Activated T-helper 1 cell treated with Interleukin-2 at 50 U/mL for 16 hours (primary cell): ENCODE results near the gene DPEP3.
A peak's percentile ranks its signal among the peaks of the same experiment; 100 is the strongest.
"Not testable (repeated sequence)": the region's sequence is repeated elsewhere in the genome, so short reads cannot be mapped to it uniquely, and the experiment has no call there.

Source experiments
- DNase-seq: peaks from one replicate; pipeline ENCODE4 v3.0.0-alpha.2; 2020; ENCODE audit warnings: low read depth

The DPEP3 gene

DNA sequence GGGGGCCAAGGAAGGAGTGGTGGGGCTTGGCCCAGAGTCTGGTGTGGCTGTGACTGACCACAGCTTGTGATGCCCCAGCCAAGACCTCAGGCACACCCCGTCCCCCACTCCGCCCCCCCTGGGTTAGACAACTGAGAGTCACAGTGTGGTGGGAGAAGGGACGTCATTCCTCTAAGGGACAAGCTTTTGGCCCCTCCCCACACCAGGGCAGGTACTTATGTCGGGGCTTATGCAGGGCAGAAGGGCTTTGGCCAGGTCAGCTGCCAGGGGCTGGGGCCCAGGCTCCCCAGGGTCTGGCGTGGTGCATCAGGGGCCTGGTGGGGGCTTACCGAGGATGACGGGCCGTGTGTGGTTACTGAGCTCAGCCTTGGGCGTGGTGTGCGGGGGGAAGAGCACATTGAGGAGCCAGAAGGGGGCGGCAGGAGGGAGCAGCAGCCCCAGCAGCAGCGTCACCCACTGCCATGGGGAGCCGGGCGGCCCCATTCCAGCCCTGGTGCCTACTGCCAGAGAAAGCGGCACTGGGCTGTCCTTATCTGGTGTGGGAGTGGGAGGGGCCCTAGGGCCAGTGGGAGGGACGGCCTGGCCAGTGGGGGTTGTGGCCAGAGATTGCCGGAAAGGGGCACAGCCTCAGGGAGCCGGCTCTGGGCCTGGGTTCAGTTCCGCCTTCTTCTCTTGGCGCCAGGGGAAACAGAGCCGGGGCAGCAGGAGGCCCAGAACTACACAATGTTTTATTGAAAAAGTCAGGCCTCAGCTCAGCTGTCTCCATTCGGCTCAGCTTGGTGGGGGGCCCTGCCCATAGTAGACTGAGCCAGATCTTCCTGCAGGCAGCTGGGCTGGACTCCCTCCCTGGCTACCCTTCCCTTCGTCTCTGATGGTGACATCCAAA, 36.4 kb downstream of the DPEP3 start, which contains the start of gene LCAT:
Gene LCAT (minus strand): TSS at position 502 of the 886 bp plus-strand sequence. CDS start 19 bp downstream, at position 483.
- DNase-seq, result no peak

DNA sequence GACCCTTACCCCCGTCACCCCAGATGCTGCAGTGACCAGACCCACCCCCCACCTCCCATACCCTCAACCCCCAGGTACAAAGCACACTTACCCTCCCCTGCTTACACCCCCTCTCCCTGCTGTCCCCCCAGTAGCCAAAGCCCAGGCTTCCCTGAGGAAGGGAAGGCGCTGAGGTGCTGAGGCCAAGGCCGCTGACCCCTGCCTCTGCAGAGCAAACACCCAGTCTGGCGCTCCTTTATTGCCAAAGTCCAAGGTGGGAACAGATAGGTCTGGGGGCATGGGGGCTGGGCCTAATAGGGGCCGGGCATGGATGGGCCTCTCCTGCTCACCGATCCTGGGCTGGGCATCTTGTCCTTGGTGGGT, 37.1 kb downstream of the DPEP3 start:
- no peak for DNase-seq

DNA sequence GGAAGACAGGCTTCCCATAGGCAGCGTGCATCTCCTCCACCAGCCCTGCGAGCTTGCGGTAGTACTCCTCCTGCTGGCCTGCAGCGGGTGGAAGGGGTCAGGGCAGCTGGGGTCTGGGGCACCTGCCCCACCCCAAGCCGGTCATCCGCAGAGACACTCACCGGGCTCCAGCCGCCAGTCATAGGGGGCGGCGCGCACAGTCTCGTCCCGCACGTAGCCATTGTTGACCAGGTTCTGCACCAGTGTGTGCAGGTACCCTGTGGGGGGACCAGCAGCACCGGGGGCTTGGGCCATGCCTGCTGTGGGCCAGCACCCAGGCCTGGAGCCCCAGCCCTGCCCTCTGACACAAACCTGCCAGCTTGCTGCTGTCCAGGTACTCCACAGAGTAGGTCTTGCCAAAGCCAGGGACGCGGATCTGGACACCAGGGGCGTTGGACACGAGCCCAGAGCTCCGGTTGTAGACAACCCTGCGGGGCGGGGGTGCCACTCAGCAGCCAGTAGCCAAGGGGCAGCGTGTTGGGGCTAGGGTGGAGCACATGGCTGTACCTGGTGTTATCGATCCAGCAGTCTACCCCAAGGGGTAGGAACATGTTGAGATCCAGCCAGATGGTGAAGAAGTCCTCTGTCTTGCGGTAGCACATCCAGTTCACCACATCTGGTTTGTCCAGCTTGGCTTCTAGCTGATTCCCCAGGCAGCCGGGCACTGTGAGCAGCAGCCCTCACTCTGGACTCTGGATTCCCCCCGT, 37.6 kb downstream of the DPEP3 start:
- DNase-seq, result no peak

DNA sequence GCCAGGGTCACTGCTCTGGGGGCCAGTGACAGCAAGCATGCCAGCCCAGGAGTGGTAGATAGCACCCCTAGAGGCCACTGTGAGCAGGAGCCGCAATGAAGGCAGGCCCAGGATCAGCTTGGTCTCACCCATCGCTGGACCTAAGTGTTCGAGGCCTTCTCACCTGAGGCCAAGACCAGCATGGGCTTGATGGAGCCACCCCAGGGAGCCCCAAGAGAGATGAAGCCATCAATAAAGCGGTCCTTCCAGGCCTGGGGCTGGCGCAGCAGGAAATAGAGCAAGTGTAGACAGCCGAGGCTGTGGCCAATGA, 38.1 kb downstream of the DPEP3 start:
- no peak for DNase-seq

DNA sequence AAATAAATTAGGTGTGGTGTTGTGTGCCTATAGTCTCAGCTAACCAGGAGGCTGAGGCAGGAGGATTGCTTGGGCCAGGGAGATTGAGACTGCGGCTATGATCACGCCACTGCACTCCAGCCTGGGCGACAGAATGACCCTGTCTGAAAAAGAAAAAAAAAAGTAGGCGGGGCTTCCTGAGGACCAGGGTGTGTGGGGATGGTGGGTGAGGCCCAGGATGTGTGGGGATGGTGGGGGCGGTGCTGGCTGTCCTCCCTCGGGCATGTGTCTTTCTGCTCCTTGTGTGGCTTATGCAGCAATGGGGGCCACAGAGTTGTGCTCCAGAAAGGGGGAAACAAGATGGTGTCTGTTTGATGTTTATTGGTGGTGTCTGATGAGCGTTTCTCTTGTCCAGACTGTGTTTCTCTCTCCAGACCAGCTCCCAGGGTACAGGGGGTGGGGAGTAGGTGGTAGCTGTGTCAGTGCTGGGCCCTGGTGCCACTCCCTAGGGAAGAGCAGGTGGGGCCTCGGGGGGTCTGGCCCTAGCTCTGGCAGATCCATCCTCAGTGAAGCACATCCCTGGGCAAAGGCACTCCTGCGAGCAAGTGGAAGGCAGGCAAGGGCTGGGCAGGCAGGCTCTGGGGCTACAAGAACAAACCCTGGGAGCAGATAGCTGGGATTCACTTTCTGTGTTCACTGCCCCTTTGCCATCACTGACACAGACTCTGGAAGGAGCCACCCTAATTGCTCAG, 38.7 kb downstream of the DPEP3 start:
- no peak for DNase-seq

DNA sequence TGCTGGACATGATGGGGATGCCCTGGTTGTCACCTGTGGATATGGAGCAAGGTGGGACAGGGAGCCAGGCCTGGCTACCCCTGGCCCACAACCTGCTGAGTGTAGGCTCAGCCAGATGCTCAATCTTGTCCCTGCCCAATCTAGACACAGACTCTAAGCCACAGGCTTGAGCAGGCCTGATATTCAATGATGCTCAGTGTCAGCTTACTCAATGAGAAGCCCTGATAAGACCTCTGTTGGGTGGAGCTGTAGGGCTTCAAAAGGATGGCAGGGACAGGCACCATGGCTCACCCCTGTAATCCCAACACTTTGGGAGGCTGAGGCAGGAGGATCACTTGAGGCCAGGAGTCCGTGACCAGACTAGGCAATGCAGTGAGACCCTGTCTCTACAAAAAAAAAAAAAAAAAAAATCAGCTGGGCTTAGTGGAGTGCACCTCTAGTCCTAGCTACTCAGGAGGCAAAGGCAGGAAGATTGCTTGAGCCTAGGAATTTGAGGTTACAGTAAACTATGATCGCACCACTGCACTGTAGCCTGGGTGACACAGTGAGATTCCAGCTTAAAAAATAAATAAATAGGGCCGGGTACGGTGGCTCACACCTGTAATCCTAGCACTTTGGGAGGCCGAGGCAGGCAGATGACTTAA, 39.7 kb downstream of the DPEP3 start:
- no peak for DNase-seq

DNA sequence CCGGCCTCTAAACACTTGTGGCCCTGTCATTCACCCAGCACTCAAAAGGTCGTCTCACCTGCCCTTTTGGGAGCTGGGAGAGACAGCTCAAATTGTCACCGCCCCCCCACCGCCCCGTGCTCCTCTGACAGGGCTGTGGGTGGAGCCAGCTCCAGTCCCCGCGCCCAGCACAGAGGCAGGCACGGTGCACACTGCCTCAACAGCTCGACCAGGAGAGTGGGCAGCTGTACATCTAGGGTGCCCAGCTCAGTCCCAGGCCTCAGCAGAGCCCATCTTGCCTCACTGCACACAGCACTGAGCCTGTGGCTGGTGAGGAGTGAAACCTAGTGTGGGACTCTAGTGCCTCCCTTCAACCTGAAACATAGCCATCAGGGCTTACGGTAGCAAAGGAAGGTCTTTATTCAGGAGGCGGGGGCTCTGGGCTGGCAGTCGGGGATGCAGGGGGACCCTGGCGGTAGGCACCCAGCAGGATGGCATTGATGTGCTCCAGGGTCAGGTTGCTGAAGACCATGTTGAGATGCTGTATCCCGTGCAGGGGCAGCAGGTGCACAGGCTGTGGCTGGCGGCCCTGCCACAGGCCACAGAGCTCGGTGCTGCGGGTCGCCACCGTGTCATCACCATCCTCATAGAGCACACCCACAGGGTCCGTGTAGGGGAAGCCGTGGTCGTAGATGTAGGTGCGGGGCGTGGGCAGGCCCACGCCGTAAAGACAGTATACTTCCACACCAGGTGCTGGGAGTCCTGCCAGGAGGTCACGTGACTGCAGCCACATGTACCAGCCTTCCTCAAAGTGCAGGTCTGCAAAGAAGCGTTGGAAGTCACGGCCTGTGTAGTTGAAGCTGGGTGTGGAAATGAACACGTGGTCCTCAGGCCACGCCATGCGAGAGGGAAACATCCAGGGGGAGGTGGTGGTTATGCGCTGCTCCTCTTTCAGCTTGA, 40.5 kb downstream of the DPEP3 start:
- no peak for DNase-seq

DNA sequence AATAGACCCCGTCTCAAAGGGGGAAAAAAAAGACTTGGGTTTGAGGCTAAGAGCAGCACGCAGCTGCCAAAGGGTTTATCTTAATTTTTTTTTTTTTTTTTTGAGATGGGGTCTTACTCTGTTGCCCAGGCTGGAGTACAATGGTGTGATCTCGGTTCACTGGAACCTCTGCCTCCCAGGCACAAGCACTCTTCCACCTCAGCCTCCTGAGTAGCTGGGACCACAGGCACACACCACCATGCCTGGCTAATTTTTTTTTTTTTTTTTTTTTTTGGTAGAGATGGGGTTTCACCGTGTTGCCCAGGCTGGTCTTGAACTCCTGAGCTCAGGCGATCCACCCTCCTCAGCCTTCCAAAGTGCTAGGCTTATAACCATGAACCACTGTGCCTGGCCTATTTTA, 42.6 kb downstream of the DPEP3 start:
- DNase-seq, result not testable (repeated sequence)

DNA sequence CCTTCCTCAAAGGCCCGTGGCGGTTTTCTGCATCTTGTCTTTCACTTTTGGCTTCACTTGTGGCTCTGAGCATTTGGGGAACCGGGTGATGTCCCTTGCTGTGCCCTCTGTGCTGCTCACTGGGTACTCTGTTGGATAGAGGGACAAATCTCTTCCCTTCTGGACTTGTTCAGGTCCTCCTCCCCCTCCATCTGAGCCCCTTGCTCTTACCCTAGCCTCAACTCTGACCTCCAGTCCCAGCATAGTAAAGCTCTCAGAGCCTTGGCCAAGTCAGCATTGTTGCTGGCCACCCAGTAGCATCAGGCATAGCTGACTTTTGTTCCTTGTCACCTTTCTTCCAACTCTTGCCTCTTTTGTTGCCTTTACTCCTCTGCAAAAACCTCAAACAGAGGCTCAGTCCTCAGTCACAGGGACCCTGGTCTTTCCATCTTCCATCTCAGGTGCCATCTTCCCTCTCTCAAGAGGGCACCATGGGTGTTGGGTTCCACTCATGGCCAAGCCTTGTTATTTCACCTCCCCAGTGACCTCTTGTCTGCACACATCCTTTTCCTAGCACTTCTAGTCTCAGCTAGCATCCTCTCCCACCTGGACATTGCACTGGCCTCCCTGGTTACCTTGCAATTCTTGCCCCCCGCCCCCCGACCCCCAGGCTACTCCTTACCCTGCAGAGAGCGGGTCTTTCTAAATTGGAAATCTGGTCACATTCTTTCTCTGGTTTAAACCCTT, 43.3 kb downstream of the DPEP3 start:
- DNase-seq, result peak; percentile 61

DNA sequence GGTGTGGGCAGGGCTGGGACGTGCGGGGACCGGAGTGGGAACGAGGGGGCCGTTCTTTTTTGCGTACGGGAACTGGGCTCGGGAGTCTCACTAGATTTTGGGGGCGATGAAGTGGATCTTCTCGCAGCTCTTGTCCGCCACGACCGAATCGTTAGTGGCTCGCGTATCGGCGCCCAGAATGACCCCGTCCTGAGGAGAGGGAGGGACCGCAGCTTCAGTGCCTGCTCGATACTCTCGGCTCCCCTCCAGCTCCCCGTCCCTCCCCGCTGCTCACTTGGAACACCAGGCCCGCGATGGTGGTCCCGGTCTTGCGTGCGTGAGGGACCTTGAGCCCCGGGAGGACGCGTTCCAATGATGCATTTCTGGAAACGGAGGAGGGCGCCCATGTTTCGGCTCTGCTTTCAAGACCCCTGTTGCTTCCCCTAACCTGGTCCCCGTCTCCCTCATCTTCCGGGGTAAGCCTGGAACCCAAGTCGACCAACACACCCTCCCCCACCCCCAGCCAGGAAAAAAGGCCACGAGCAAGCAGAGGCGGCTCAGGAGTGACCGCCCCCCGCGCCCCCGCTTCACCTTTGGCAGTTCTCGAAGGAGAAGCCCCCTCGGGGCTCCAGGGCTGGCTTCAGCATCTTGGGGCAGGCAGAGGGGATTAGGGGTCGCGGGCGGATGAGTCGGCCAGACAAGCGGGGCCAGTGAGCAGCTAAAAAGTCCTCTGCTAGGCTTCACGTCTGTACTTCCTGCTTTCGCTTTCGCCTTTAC, 44.0 kb downstream of the DPEP3 start, which contains the start of gene PSMB10:
Gene PSMB10 (minus strand): TSS at position 727 of the 756 bp plus-strand sequence. CDS start 101 bp downstream, at position 626.
- peak; percentile 19 for DNase-seq

DNA sequence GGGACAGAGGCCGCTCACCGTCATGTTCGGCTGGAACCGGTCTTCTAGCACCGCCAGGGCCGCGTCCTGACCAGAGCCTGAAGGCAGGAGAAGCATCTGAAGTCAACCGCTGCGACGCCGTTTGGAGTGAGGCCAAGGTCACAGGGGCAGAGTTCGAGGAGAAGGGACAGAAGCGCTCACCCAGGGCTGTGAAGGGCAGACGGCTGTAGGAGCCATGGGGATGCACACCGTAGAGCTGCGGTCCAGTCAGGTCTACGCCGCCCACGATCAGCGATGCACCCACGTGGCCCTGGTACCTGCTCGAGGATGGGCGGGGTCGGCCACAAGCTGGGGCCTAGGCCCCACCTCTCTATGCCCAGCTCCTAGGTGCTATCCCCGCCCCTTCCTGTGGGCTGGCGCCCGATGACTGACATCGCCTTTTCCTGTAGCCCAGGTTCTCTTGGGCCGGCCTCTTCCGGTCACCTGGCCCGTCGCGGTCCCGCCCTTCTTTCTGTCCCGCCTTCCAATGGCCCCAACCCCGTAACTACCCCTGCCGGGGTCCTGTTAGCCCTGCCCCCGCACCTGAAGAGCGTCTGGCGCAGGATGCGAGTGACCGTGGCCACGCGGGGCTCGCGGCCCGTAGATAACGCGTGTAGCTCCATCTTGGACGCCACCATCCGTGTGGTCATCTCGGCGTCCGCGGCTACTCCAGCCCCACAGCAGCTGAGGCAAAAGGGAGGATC, 44.7 kb downstream of the DPEP3 start:
- peak; percentile 91 for DNase-seq

DNA sequence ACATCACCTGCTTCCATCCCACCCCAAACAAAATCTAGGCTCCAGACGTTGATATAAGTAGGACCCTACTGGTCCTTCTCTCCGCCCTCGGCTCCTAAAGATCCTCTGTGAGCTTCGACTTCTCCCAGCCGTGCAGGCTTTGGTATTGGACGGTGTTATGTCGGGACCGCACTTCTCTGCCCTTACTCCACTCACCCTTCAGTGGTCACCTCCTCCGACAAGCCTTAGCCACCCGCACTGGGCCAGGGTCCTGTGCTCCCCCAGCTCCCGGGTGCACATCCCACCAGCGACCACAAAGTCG, 45.2 kb downstream of the DPEP3 start:
- DNase-seq, result no peak

DNA sequence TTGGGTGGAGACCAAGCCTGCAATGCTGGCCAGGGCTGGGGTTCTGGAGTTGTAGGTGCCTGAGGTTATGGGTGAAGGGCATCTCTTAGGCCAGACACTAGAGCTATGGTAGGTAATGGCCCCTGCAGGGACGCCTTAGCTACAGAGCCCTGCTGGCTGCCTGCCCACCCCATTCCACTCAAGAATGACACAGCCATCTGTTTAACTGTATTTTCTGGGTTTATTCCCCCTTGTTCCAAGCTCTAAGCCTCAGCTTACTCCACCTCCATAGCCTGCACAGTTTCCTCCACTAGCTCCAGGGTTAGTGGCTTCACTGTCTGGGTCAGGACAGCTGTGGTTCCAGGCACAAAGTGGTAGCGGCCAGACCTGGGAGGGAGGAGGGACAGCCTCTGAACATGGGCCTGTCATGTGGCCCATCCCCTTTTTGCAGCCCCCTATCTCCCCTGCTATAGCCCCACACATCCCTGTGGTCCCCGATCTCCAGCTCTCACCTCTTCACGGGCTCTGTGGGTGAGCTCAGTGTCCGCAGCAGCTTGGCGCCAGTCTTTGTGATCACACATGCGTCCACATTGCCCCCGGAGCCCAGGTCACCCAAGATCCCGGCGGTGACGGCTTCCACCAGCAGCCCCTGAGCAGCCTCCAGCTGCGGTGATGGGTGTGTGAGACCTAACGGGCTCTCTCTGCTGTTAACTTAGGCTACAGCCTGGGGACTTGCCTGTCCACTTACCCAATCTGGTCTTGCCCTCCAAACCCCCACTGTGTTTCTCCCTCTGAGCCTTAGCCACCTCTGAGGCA, 45.8 kb downstream of the DPEP3 start:
- no peak for DNase-seq

DNA sequence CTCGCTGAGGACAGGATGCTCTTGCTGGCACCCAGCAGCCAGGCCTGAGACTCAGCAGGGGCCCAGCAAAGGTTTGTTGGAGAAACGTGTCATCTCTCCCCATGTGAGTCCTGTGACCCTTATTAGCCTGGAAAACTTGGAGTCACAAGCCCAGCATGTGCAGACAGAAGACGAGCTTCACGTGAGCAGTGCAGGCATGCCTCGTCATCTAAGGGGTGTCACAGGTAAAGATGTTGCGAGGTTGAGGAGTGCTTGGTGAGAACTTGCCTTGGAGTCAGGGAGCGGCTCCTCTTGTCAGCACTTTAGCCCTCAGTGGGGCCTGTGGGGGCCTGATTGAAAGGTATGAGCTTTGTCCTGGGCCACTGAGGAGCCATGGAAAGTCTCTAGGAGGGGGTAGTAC, 46.5 kb downstream of the DPEP3 start:
- DNase-seq, result no peak

DNA sequence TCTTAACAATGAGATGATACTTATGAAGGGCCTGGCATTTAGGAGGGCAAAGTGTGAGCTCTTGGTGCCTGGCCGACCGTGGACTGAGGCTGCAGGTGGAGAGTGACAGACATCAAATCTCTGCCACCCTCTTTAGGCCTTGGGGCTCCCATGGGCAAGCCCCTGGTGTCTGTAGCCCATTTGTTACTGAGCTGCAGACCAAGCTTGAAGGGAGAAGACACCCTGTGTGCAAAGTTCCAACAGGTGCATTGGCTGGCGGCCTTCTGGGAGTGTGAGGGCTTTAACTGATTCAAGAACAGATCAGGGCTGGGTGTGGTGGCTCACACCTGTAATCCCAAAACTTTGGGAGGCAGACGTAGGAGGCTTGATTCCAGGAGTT, 47.8 kb downstream of the DPEP3 start:
- DNase-seq, result no peak

DNA sequence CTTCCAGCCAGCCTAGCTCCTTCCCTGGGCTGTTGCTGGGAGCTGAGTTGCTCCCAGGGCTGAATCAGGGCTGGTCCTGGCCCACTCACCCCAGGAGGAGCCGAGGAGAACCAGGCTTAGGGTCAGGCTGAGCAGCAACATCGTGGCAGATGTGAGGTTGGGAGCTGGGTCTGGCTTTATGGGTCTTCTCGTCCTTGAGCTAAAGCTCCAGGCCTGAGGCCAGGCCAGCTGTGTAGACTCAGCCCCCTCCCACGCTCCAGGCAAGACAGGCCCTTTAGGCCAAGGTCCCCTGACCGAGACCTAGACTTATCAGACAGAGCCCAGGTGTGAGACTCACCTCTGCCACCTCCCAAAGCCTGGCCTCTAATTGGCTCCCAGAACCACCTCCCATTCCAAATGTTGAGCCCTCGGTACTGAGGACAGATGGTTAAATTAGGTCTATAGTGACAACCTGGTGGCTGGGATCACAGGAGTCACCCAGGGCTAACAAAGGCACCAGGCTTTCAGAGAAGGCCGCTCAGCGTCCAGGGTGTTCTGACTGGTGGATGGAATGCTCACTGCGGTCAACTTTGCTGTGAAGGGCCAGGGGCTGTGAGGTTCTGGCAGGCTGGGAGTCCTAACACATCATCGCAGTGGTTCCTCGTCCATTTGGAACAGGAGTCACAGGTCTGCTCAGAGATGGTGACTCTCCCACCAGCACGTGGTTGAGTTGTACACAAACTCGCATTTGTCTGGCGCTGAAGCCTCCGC, 48.4 kb downstream of the DPEP3 start, which contains the start of gene CTRL:
Gene CTRL (minus strand): TSS at position 151 of the 750 bp plus-strand sequence. CDS start 10 bp downstream, at position 141.
- no peak for DNase-seq

DNA sequence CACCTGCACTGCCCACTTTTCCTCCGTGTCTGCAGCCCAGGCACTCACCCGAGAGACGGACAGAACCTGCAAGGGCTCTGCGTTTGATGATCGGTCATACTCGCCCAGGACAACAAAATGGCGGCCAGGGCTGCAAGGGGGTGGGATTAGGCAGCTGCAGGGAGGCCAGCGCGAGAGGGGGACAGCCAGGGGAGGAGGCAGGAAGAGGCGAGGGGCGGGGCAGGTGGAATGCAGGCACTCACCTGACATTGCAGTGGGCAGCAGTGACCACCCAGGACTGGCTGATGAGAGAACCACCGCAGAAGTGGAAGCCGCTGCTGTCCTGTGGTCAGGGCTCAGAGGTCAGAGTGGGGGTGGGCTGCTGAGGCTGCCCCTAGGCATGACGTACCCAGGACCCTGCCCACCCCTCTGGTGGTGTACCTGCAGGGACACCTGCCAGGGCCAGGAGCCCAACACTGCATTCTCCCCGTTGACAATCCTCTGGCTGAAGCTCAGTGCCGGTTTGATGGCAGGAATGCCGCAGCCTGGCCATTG, 49.6 kb downstream of the DPEP3 start:
- no peak for DNase-seq
